ENCODE results near the gene FASLG. TPM values are rescaled to one million over a fixed set of nuclear protein-coding genes. Genes with fewer than 3 reads are reported as not detected.

Gene FASLG
- not detected in 2 replicates for total RNA-seq

GRCh38 chr1:172658871-172659453 is at the start of gene FASLG:
Gene FASLG, plus strand, starts transcription at chr1:172659103. Its CDS starts 99 bp downstream, at chr1:172659202.

Other genes starting within 250 kb of the FASLG start
- gene C1orf105, start 238.4 kb upstream of the FASLG start, total RNA-seq, result not detected in 2 replicates
- 21.6 and 28.7 TPM in 2 replicates for gene PIGC, start 215.0 kb upstream of the FASLG start, total RNA-seq
- 11.7 and 22.9 TPM in 2 replicates for gene SUCO, start 126.0 kb upstream of the FASLG start, total RNA-seq